ENCODE data around the gene GALNT3.

DNA sequence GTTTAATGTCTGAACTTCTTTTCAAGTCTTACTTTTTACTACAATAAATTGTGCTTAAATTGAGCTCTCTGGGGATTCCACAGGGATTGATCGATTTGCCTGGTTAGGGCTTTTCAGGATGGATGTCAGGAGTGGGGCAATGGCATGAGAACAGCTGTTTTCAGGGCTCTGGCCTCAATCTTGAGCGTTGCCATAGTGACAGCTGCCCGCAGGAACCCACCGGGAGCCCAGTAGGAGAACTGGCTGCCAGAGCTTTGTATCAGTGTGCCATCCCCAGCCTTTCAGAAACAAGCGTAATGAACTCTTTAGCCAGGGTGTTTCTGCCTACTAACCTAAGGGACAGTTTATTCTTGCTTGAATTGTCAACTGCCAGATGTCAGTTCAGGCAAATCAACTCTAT lies 93.5 kb downstream of the GALNT3 start:
- TF ChIP-seq, protein P1, sequence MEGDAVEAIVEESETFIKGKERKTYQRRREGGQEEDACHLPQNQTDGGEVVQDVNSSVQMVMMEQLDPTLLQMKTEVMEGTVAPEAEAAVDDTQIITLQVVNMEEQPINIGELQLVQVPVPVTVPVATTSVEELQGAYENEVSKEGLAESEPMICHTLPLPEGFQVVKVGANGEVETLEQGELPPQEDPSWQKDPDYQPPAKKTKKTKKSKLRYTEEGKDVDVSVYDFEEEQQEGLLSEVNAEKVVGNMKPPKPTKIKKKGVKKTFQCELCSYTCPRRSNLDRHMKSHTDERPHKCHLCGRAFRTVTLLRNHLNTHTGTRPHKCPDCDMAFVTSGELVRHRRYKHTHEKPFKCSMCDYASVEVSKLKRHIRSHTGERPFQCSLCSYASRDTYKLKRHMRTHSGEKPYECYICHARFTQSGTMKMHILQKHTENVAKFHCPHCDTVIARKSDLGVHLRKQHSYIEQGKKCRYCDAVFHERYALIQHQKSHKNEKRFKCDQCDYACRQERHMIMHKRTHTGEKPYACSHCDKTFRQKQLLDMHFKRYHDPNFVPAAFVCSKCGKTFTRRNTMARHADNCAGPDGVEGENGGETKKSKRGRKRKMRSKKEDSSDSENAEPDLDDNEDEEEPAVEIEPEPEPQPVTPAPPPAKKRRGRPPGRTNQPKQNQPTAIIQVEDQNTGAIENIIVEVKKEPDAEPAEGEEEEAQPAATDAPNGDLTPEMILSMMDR (IDR thresholded peaks at IDR 0.05; ENCODE audit: insufficient read depth, low read length, poor library complexity, severe bottlenecking) = no peak
- no peak for TF ChIP-seq EZH2phosphoT487 (conservative IDR thresholded peaks at IDR 0.05; ENCODE audit: low read length)
